ENCODE data around the gene ZNRF2. TPM values are rescaled to one million over a fixed set of nuclear protein-coding genes. Genes with fewer than 3 reads are reported as not detected.

The ZNRF2 gene
- total RNA-seq, 1 experiment from 2014 or later: 24.7 TPM

- H4K20me1 ChIP-seq (ENCODE audit: insufficient read depth): no peaks in the 10 kb centered on the region
- H3F3A ChIP-seq (ENCODE audit: insufficient read depth, low read depth): 0 out of 2 replicates have a peak, but pooled peaks cover 4% of the 10 kb centered on the region
- no peaks in the 10 kb centered on the region for H3K27me3 ChIP-seq (ENCODE audit: insufficient read depth, low read depth)
- peaks cover 12% of the 10 kb centered on the region; the same call in 1 of the 2 replicates for H3K9me3 ChIP-seq (ENCODE audit: insufficient read depth, low read depth)
- no peak overlapping the region for H3K27ac ChIP-seq
- intact Hi-C loops (cut with micrococcal nuclease; ENCODE audit: unreplicated experiment): no loop called here
- no TSS peak for BruUV-seq (replicated peaks)
- peaks cover 74% of the 10 kb centered on the region for H3K79me2 ChIP-seq (ENCODE audit: low read depth)
- no peaks in the 10 kb centered on the region for H3K9me2 ChIP-seq (ENCODE audit: insufficient read depth)
- H3K36me3 ChIP-seq (ENCODE audit: low read depth): no peaks in the 10 kb centered on the region
- ChIA-PET CTCF (interaction anchor here (0.6 kb wide), 1 partner anchor 21 kb away, joined by 15 read pairs; no protein-coding TSS in a partner anchor), POLR2A (ENCODE audit: unreplicated experiment) (no interaction called here)
- DNase-seq: no peak
- no peak overlapping the region for H3K4me3 ChIP-seq
- no peak overlapping the region for H3K4me2 ChIP-seq
- H3K4me1 ChIP-seq (replicated peaks; ENCODE audit: insufficient read depth): peaks cover 25% of the 10 kb centered on the region
- TF ChIP-seq, protein P1, sequence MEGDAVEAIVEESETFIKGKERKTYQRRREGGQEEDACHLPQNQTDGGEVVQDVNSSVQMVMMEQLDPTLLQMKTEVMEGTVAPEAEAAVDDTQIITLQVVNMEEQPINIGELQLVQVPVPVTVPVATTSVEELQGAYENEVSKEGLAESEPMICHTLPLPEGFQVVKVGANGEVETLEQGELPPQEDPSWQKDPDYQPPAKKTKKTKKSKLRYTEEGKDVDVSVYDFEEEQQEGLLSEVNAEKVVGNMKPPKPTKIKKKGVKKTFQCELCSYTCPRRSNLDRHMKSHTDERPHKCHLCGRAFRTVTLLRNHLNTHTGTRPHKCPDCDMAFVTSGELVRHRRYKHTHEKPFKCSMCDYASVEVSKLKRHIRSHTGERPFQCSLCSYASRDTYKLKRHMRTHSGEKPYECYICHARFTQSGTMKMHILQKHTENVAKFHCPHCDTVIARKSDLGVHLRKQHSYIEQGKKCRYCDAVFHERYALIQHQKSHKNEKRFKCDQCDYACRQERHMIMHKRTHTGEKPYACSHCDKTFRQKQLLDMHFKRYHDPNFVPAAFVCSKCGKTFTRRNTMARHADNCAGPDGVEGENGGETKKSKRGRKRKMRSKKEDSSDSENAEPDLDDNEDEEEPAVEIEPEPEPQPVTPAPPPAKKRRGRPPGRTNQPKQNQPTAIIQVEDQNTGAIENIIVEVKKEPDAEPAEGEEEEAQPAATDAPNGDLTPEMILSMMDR (conservative IDR thresholded peaks at IDR 0.05): no peak
- TF ChIP-seq EZH2 (IDR thresholded peaks at IDR 0.05; ENCODE audit: low read depth): no peak
- no peak overlapping the region for H2AFZ ChIP-seq
These were observed 19.9 kb downstream of the ZNRF2 start for GRCh38 chr7:30304177-30304884.

- Histone ChIP-seq H3K4me3 (no peak overlapping the region), H3K9me3 (ENCODE audit: insufficient read depth, low read depth) (peaks cover 14% of the 10 kb centered on the region; the same call in 1 of the 2 replicates), H3K27ac (no peak overlapping the region), H3K36me3 (ENCODE audit: low read depth) (no peaks in the 10 kb centered on the region), H4K20me1 (ENCODE audit: insufficient read depth) (no peaks in the 10 kb centered on the region), H3K27me3 (ENCODE audit: insufficient read depth, low read depth) (no peaks in the 10 kb centered on the region), H3K4me1 (replicated peaks; ENCODE audit: insufficient read depth) (peaks cover 38% of the 10 kb centered on the region), H3F3A (ENCODE audit: insufficient read depth, low read depth) (0 out of 2 replicates have a peak, but pooled peaks cover 4% of the 10 kb centered on the region), H2AFZ (no peak overlapping the region), H3K4me2 (no peak overlapping the region), H3K9me2 (ENCODE audit: insufficient read depth) (no peaks in the 10 kb centered on the region), H3K79me2 (ENCODE audit: low read depth) (peaks cover 80% of the 10 kb centered on the region)
- DNase-seq: no peak
- CTCF ChIA-PET: no interaction called here
- no TSS peak for BruUV-seq (replicated peaks)
- POLR2A ChIA-PET (ENCODE audit: unreplicated experiment): no interaction called here
- intact Hi-C loops (cut with micrococcal nuclease; ENCODE audit: unreplicated experiment): no loop called here
- TF ChIP-seq, protein P1 (conservative IDR thresholded peaks at IDR 0.05): no peak
- no peak for TF ChIP-seq EZH2 (IDR thresholded peaks at IDR 0.05; ENCODE audit: low read depth)
These were observed 22.6 kb downstream of the ZNRF2 start for GRCh38 chr7:30306976-30307375.

GRCh38 chr7:30308389-30308788 is 24.0 kb downstream of the ZNRF2 start:
- intact Hi-C loops (cut with micrococcal nuclease; ENCODE audit: unreplicated experiment): no loop called here
- CTCF ChIA-PET: no interaction called here
- Histone ChIP-seq H3K36me3 (ENCODE audit: low read depth) (no peaks in the 10 kb centered on the region), H4K20me1 (ENCODE audit: insufficient read depth) (no peaks in the 10 kb centered on the region), H3K9me2 (ENCODE audit: insufficient read depth) (no peaks in the 10 kb centered on the region), H3K4me2 (peak overlapping the region; percentile 57), H3K4me3 (no peak overlapping the region), H2AFZ (no peak overlapping the region), H3K27ac (peak overlapping the region; percentile 58), H3K79me2 (ENCODE audit: low read depth) (peaks cover 93% of the 10 kb centered on the region), H3F3A (ENCODE audit: insufficient read depth, low read depth) (0 out of 2 replicates have a peak, but pooled peaks cover 4% of the 10 kb centered on the region), H3K4me1 (replicated peaks; ENCODE audit: insufficient read depth) (peaks cover 45% of the 10 kb centered on the region), H3K9me3 (ENCODE audit: insufficient read depth, low read depth) (peaks cover 15% of the 10 kb centered on the region; the same call in 1 of the 2 replicates), H3K27me3 (ENCODE audit: insufficient read depth, low read depth) (no peaks in the 10 kb centered on the region)
- TF ChIP-seq, protein P1 (conservative IDR thresholded peaks at IDR 0.05): no peak
- TF ChIP-seq EZH2 (IDR thresholded peaks at IDR 0.05; ENCODE audit: low read depth): no peak
- POLR2A ChIA-PET (ENCODE audit: unreplicated experiment): interaction anchor here (0.6 kb wide), 1 partner anchor 161 kb away, joined by 4 read pairs; no protein-coding TSS in a partner anchor
- BruUV-seq (replicated peaks): no TSS peak
- peak in 1 of 2 experiments; percentile 59 for DNase-seq

All from PC-9 (cell line).